ENCODE data around the gene ARMC2.

GRCh38 chr6:108966251-108966650 is 118.0 kb downstream of the ARMC2 start:
- TF ChIP-seq EZH2 (IDR thresholded peaks at IDR 0.05; ENCODE audit: borderline replicate concordance, insufficient read depth, low read depth, low read length, poor library complexity, severe bottlenecking), result no peak
- TF ChIP-seq CTCF (IDR thresholded peaks at IDR 0.05), result no peak

All from B cell (primary cell).